GM18858 (cell line): ENCODE measurements around the gene SORCS2.
"Not testable (repeated sequence)": the region's sequence is repeated elsewhere in the genome, so short reads cannot be mapped to it uniquely, and the experiment has no call there.

Experiments used
- ATAC-seq: cut with Tn5 transposase; IDR thresholded peaks from one replicate; pipeline ENCODE4 v1.9.1; 2021; ENCODE audit not compliant: unreplicated experiment

The SORCS2 gene

DNA sequence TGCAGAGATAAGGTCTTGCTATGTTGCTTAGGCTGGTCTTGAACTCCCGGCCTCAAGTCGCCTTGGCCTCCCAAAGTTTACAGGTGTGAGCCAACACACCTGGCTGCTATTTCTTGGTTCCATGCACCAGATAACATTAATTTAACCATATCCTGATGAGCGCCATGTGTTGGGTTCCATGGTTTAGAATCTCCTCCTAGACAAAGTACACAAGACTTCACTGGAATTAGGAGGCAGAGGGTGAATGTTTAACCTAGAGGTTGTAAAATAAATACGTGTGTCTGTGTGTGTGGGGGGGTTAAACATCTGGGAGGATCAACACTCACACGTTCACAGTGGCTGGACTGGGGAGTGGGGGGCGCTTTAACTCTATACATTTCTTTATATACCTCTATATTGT, 32.4 kb upstream of the SORCS2 start:
- ATAC-seq: no peak

GRCh38 chr4:7160439-7160838, 31.9 kb upstream of the SORCS2 start:
- ATAC-seq: no peak

DNA sequence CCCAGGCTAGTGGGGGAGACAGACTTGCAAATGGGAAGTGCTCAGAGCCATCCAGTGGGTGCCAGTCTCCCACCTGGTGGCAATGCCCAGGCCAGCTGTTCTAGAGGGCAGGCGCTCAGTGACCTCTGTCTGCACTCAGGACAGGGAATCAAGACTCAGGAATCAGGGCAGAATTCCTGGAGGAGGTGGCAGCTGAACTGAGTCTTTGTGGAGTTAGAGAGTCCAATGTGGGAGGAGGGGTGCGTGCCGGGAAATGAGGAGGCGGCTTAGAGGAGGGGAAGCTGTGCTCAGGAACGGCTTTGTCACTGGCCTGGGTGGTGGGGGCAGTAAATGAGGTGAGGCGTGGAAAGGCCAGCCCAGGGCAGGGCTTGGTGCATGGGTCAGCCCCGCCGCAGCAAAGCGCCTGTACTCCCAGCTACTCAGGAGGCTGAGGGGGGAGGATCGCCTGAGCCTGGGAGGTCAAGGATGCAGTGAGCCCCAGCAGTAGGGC, 31.3 kb upstream of the SORCS2 start:
- no peak for ATAC-seq

- no peak for ATAC-seq
Observed at GRCh38 chr4:7161721-7162214, 30.6 kb upstream of the SORCS2 start.

- not testable (repeated sequence) for ATAC-seq
Observed at GRCh38 chr4:7165056-7165873, 27.1 kb upstream of the SORCS2 start.

DNA sequence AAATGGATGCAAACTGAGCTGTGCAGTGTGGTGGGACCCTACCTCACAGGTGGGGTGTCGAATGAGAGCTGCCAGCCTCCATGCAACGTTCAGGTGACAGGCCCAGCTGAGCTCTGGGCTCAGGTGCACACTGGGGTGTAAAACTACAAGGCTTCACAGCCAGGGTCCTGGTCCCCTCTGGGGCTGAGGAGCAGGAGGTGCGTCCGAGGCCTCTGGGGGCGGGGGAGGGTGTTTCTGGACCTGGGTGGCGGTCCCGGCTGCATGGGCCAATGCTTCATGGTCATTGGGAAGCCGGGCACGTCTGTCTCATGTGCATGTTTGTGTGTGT, 26.5 kb upstream of the SORCS2 start:
- ATAC-seq: no peak

DNA sequence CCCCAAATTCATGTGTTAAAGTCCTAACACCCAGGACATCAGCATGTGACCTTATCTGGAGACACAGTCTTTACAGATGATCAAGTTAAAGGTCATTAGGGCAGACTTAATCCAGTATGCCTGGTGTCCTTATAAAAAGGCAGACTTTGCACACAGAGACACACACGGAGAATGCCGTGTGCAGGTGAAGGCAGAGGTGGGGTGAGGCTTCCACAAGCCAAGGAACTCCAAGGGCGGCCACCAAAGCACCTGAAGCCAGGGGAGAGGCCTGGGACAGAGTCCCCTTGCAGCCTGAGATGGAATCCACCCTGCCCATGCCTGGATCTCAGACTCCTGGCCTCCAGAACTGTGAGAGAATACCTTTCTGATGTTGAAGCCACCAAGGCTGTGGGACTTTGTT, 26.1 kb upstream of the SORCS2 start:
- ATAC-seq: no peak

DNA sequence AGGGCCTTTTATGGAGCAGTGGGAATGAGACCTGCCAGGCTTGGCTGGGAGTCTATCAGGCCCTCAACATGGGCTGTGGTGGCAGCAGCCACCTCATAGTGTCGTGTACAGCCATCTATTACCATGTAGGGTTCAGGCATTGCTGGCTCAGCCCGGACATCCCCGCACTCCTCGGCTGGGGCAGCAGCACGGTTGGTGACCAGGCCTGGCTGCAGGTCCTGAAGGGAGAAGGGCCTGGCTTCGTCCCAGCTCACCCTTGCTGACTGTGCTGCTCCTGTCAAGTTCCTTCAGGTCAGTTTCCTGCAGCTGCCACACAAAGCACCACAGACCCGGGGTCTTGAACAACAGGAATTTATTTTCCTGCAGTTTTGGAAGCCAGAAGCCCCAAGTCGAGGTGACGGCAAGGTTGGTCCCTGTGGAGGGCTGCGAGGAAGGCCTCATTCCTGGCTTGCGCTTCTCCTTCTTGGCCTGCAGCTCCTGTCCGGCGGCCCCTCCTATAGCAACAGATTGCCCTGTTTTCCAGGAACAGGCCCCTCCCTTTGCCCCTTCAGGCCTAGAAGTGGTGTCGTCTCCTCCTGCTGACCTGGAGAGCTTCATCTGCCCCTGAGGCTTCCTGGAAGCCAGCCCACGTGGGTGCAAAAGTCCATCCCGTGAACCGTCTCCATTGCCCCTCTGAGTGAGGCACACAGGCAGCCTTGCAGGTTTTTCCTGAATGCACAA, 25.2 kb upstream of the SORCS2 start:
- ATAC-seq: no peak

- ATAC-seq: no peak
Observed at GRCh38 chr4:7167706-7168105, 24.6 kb upstream of the SORCS2 start.

- ATAC-seq: no peak
Observed at GRCh38 chr4:7168106-7168505, 24.2 kb upstream of the SORCS2 start.

DNA sequence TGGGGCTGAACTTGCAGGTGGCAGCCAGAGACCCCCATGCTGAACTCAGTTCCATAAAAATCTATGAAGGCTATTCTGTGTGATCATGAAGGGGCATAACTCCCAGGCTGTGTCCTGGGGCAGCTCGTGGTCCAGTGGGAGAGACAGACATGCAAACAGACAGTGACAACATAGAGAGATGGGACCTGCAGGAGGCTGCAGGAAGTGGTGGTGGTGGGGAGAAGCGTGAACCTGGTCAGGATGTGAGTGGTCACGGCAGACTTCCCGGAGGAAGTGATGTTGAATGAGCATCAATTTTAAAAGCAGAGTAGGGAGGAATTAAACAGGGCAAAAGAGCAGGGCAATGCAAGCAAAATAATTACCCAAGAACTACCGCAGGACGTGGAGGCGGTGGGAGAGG, 23.2 kb upstream of the SORCS2 start:
- no peak for ATAC-seq

DNA sequence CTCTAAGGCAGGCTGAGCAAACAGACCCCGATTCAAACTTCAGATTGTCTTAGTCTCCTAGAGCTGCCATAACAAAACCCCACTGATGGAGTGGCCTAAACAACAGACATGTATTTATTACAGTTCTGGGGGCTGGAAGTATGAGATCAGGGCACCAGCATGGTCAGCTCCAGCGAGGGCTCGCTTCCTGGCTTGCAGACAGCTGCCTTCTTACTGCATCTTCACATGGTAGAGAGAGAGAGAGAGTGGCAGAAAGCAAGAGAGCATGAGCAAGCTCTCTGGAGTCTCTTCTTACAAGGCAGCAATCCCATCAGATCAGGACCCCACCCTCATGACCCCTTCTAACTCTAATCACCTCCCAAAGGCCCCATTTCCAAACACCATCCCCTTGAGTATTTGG, 22.3 kb upstream of the SORCS2 start:
- ATAC-seq: no peak

- no peak for ATAC-seq
Observed at GRCh38 chr4:7171191-7171900, 21.0 kb upstream of the SORCS2 start.

GRCh38 chr4:7172508-7172907, 19.8 kb upstream of the SORCS2 start:
- no peak for ATAC-seq

DNA sequence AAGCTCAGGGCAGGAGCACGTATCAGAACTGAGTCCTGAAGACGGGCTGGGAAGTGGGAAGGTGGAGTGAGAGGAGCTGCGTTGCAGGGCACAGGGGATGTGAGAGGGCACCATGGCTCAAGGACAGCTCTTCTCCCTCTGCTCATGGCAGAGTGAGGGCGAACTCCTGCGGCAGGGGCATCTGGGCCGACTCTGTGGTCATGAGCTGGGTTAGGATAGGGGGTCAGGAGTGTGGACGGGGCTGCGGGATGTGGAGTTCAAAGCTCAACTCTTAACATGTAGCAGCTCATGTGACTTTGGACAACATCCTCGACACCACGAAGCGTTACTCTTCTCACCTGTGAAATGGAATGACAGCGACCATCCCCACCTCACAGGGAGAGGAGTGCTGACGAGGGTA, 19.4 kb upstream of the SORCS2 start:
- ATAC-seq: no peak

GRCh38 chr4:7173841-7174449, 18.4 kb upstream of the SORCS2 start:
- no peak for ATAC-seq

DNA sequence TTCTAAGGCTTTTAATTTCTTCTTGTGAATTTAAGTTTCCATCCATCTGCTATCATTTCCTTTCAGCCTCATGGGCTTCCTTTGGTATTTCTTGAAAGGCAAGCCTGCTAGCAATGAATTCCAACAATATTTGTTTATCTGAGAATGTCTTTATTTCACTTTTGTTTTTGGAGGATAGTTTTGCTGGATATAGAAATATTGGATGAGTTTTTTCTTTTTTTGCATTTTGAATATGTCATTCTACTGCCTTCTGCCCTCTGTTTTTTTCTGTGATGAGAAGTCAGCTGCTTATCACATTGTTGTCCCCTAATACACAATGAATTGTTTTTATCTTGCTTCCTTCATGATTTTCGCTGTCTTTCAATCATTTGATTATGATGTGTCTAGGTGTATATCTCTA, 13.2 kb upstream of the SORCS2 start:
- ATAC-seq: no peak

DNA sequence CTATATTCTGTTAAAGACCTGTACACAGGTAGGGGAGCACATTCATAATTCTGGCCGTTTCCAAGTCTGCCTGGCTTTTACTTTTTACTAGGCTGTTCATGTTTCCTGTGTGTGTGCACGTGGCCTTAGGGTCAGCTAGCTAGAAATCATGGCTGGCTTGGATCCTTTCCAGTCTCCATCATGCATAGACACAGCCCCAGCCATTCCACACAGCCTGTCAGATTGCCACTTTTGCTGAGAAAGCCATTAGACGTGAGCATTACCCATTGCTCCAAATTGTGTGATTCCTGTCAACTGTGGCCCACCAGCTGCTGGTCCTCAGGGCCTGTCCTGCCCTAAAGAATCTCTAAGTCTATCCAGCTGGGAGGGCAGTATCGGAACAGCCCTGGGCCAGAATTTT, 11.4 kb upstream of the SORCS2 start:
- no peak for ATAC-seq

GRCh38 chr4:7182616-7183015, 9.7 kb upstream of the SORCS2 start:
- no peak for ATAC-seq

DNA sequence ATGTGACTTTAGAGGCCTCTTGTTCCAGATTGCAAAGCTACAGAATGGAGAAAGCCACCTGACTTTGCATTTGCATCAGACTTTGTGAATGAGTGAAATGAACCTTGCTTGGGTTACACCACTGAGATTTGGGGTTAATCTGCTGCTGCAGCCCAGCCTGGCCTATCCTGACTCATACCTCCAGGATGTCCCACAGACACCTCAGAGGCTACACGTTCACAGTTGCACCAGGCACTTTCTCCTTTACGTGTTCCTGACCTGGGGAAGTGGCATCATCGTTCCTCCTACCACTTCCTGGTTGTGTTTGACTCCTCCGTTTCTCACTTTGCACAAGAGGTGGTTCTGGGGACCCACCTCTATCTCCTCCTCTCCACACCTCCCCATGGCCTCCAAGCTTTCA, 9.2 kb upstream of the SORCS2 start:
- ATAC-seq: no peak

DNA sequence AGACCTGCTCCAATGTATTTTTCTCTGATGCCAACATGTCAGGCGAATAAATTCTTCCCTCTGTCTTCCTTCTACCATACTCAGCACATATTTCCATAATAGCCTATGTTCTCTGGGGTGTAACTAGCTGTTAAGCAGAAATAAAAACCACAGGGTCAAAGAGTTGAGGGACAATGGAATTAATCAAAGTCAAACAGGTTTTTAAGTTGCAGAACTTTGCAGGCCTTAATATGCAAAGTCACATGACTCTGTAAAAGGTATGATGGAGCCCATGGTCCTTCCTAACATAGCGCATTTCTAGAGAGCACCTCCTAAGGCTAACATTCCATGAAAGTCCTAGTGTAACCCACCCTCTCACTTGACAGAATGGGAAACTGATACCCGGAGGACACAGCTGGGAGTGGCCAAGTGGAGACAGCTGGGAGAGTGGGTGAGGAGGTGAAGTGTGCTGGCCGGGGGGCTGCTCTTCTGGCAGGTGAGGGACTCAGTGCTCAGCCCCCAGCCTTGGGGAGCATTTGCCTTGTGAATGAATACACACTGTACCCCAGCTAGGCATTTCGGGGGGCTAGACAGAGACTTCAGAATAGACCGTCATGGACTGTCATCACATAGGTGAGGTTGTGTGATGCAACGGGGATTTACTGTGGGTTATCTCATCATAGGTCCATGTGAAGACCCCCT, 8.4 kb upstream of the SORCS2 start:
- no peak for ATAC-seq
